Measurements from ENCODE around the gene CHCHD10.

GRCh38 chr22:23745791-23746190 lies 22.0 kb downstream of the CHCHD10 start:
- TF ChIP-seq SRF (IDR thresholded peaks at IDR 0.05; ENCODE audit: low read depth in 2 of 2, low read length in 2 of 2) = no peak
- TF ChIP-seq JUNB (IDR thresholded peaks at IDR 0.05) = no peak
- no peak for TF ChIP-seq NFIC (IDR thresholded peaks at IDR 0.05; ENCODE audit: low read depth, low read length)
- no peak for TF ChIP-seq CTCF (IDR thresholded peaks at IDR 0.05 in 2 of 3, conservative IDR thresholded peaks at IDR 0.05 in 1 of 3; ENCODE audit: control insufficient read depth in 2 of 3, extremely low read depth in 1 of 3, insufficient read depth in 1 of 3, low read depth in 3 of 3, low read length in 3 of 3)
- no peak for TF ChIP-seq RUNX3 (IDR thresholded peaks at IDR 0.05; ENCODE audit: low read length)
- no peak for TF ChIP-seq EZH2 (IDR thresholded peaks at IDR 0.05; ENCODE audit: borderline replicate concordance, control insufficient read depth, low read depth, low read length)
- no peak for TF ChIP-seq RFX5 (IDR thresholded peaks at IDR 0.05; ENCODE audit: low read depth, low read length)
- no peak for TF ChIP-seq SIX5 (IDR thresholded peaks at IDR 0.05; ENCODE audit: low read depth, low read length, severe bottlenecking)
- no peak for TF ChIP-seq CHD4 (IDR thresholded peaks at IDR 0.05)
- TF ChIP-seq ATF3 (IDR thresholded peaks at IDR 0.05; ENCODE audit: borderline replicate concordance, extremely low read depth, low read depth, low read length) = no peak

Measured in GM12878 (cell line).